Colonic mucosa (tissue), 4 donors: ENCODE measurements around the gene LIPK. TPM values are rescaled to one million over a fixed set of nuclear protein-coding genes. Genes with fewer than 3 reads are reported as not detected.

Experiments used
- DNase-seq: peaks from one replicate; pipeline ENCODE4 v3.0.0-alpha.2; 2020
- H3K27ac ChIP-seq: fragments of 200-600 bp; one replicate; pipeline ENCODE4 v1.8.0; 2021
- H3K27me3 ChIP-seq: fragments of 200-600 bp; one replicate; pipeline ENCODE4 v1.8.0; 2021
- H3K36me3 ChIP-seq: fragments of 200-600 bp; one replicate; pipeline ENCODE4 v1.8.0; 2021
- H3K4me1 ChIP-seq: fragments of 200-600 bp; one replicate; pipeline ENCODE4 v1.8.0; 2021; ENCODE audit warnings: mild to moderate bottlenecking
- H3K4me3 ChIP-seq: fragments of 200-600 bp; one replicate; pipeline ENCODE4 v1.8.0; 2021
- H3K9ac ChIP-seq, 2 donors: one replicate each; pipeline ENCODE4 v1.7.0; 2013; ENCODE audit warnings: control low read depth in 2 of 2, low read depth in 2 of 2, low read length in 2 of 2
- H3K9me3 ChIP-seq: fragments of 200-600 bp; one replicate; pipeline ENCODE4 v1.8.0; 2021
- CTCF ChIP-seq: fragments of 200-600 bp; IDR thresholded peaks from one replicate; pipeline ENCODE4 v1.8.0; 2022; ENCODE audit warnings: antibody characterized with exemption, mild to moderate bottlenecking
- intact Hi-C: fragments of 100-400 bp; cut with DNase I; formaldehyde crosslinking; loops from one replicate; pipeline ENCODE4 v1.14.1; 2022
- total RNA-seq, 2 donors: library from RNA; stranded (reverse); fragmentation: NEBNext Ultra II Directional in 1 of 2; extraction: Animal tissue kit (Norgen Biotek cat#: 25700) in 1 of 2; gene quantifications; one replicate each; pipeline ENCODE4 v1.2.1, GENCODE V29; 2021
- donor health status: healthy.
- donor health status: DM: no; HTN: no; CAD: no.
- donor health status: DM: no; HTN: no; CAD: no.

LIPK gene
- total RNA-seq, 2 donors from 2014 or later = not detected

GRCh38 chr10:88763441-88763840 is 57.4 kb downstream of the LIPK start:
- intact Hi-C loops = no loop called here
- DNase-seq = no peak
- H3K4me3 ChIP-seq = no peak overlapping the region
- H3K27ac ChIP-seq = no peak overlapping the region
- no peaks in the 10 kb centered on the region for H3K9me3 ChIP-seq
- no peak overlapping the region for H3K9ac ChIP-seq
- H3K4me1 ChIP-seq = no peaks in the 10 kb centered on the region
- no peak for TF ChIP-seq CTCF
- no peaks in the 10 kb centered on the region for H3K27me3 ChIP-seq
- H3K36me3 ChIP-seq = no peaks in the 10 kb centered on the region

- intact Hi-C loops = no loop called here
- Histone ChIP-seq H3K9ac (no peak overlapping the region), H3K27ac (no peak overlapping the region), H3K4me1 (no peaks in the 10 kb centered on the region), H3K4me3 (no peak overlapping the region), H3K36me3 (no peaks in the 10 kb centered on the region), H3K27me3 (no peaks in the 10 kb centered on the region), H3K9me3 (no peaks in the 10 kb centered on the region)
- TF ChIP-seq CTCF = no peak
- no peak for DNase-seq
Measured at GRCh38 chr10:88764110-88764509, 58.1 kb downstream of the LIPK start.

GRCh38 chr10:88765816-88766215 is 59.8 kb downstream of the LIPK start:
- H3K4me3 ChIP-seq = no peak overlapping the region
- DNase-seq = no peak
- intact Hi-C loops = no loop called here
- no peak overlapping the region for H3K9ac ChIP-seq
- no peaks in the 10 kb centered on the region for H3K27me3 ChIP-seq
- H3K9me3 ChIP-seq = no peaks in the 10 kb centered on the region
- no peak for TF ChIP-seq CTCF
- H3K27ac ChIP-seq = no peak overlapping the region
- H3K36me3 ChIP-seq = no peaks in the 10 kb centered on the region
- H3K4me1 ChIP-seq = no peaks in the 10 kb centered on the region

GRCh38 chr10:88769384-88769783 is 63.3 kb downstream of the LIPK start:
- no peak for DNase-seq
- H3K4me1 ChIP-seq = no peaks in the 10 kb centered on the region
- no peaks in the 10 kb centered on the region for H3K36me3 ChIP-seq
- no peak overlapping the region for H3K27ac ChIP-seq
- no peak for TF ChIP-seq CTCF
- H3K9me3 ChIP-seq = no peaks in the 10 kb centered on the region
- intact Hi-C loops = no loop called here
- H3K4me3 ChIP-seq = no peak overlapping the region
- H3K27me3 ChIP-seq = no peaks in the 10 kb centered on the region
- no peak overlapping the region for H3K9ac ChIP-seq

- no peaks in the 10 kb centered on the region for H3K4me1 ChIP-seq
- H3K27ac ChIP-seq = no peak overlapping the region
- H3K9me3 ChIP-seq = no peaks in the 10 kb centered on the region
- DNase-seq = no peak
- H3K36me3 ChIP-seq = no peaks in the 10 kb centered on the region
- TF ChIP-seq CTCF = no peak
- H3K4me3 ChIP-seq = no peak overlapping the region
- H3K27me3 ChIP-seq = no peaks in the 10 kb centered on the region
- no peak overlapping the region for H3K9ac ChIP-seq
- intact Hi-C loops = no loop called here
Measured at GRCh38 chr10:88781206-88781605, 75.2 kb downstream of the LIPK start.

- H3K4me1 ChIP-seq = no peaks in the 10 kb centered on the region
- intact Hi-C loops = no loop called here
- no peak overlapping the region for H3K4me3 ChIP-seq
- DNase-seq = no peak
- no peaks in the 10 kb centered on the region for H3K9me3 ChIP-seq
- H3K27ac ChIP-seq = no peak overlapping the region
- H3K9ac ChIP-seq = no peak overlapping the region
- H3K36me3 ChIP-seq = no peaks in the 10 kb centered on the region
- H3K27me3 ChIP-seq = no peaks in the 10 kb centered on the region
- no peak for TF ChIP-seq CTCF
Measured at GRCh38 chr10:88782222-88782621, 76.2 kb downstream of the LIPK start.
